SU-DHL-6 (cell line): ENCODE measurements around the gene EXOC3L1.

Experiments used
- CTCF ChIP-seq: fragments of 200-600 bp; sonication (generic); IDR thresholded peaks from one replicate; pipeline ENCODE4 v1.5.1; 2017; ENCODE audit warnings: antibody characterized with exemption, mild to moderate bottlenecking, low read length, moderate library complexity; ENCODE audit not compliant: insufficient read depth, poor library complexity, severe bottlenecking
- EZH2phosphoT487 ChIP-seq: fragments of 200-600 bp; sonication (generic), shearing (Covaris generic); conservative IDR thresholded peaks from 2 replicates; pipeline ENCODE4 v1.6.1; 2018; ENCODE audit warnings: mild to moderate bottlenecking, antibody characterized with exemption, low read length, moderate library complexity, mixed read lengths

- TF ChIP-seq CTCF (no peak), EZH2phosphoT487 (no peak)
Observed at GRCh38 chr16:67181346-67181745, 8.6 kb downstream of the EXOC3L1 start.
